WTC11 (cell line): ENCODE data around the gene MED13. TPM values are rescaled to one million over a fixed set of nuclear protein-coding genes. Genes with fewer than 3 reads are reported as not detected.

Experiments
- ATAC-seq: fragments of 200-7000 bp; cut with Tn5 transposase; 2 replicates; pipeline ENCODE4 v1.10.0; 2021; ENCODE audit warnings: mild to moderate bottlenecking, moderate library complexity
- CTCF ChIA-PET: fragments of 300-600 bp; sonication (Branson Sonifier 250); formaldehyde crosslinking; loops from one replicate; lab custom pipeline; 2021; ENCODE audit warnings: antibody characterized with exemption; lab: Charles Lee
- POLR2A ChIA-PET: fragments of 350-600 bp; sonication (Branson Sonifier 250); formaldehyde crosslinking; loops from one replicate; lab custom pipeline; 2021; ENCODE audit warnings: antibody characterized with exemption; lab: Charles Lee
- DNase-seq: peaks from one replicate; pipeline ENCODE4 v3.0.0; 2021; ENCODE audit warnings: low spot score
- H3K27ac Mint-ChIP-seq: 2 replicates; pipeline ENCODE4 v1.8.0; 2021; ENCODE audit warnings: mixed read lengths
- H3K27me3 Mint-ChIP-seq: 2 replicates; pipeline ENCODE4 v1.8.0; 2021; ENCODE audit warnings: low read depth, mild to moderate bottlenecking, moderate library complexity, mixed read lengths
- H3K36me3 Mint-ChIP-seq: 2 replicates; pipeline ENCODE4 v1.8.0; 2021; ENCODE audit warnings: mixed read lengths
- H3K4me1 Mint-ChIP-seq: 2 replicates; pipeline ENCODE4 v1.8.0; 2022; ENCODE audit warnings: mixed read lengths
- H3K4me3 Mint-ChIP-seq: 2 replicates; pipeline ENCODE4 v1.8.0; 2021; ENCODE audit warnings: mild to moderate bottlenecking, moderate library complexity, mixed read lengths
- H3K9me3 Mint-ChIP-seq: 2 replicates; pipeline ENCODE4 v1.8.0; 2021; ENCODE audit warnings: mixed read lengths
- ERG ChIP-seq: fragments of 250-450 bp; sonication (Bioruptor Pico); IDR thresholded peaks from 2 replicates; pipeline ENCODE4 v1.8.0; 2021; ENCODE audit warnings: mild to moderate bottlenecking
- JAZF1 ChIP-seq: fragments of 250-450 bp; sonication (Bioruptor Pico); IDR thresholded peaks from 2 replicates; pipeline ENCODE4 v1.9.0; 2021; ENCODE audit warnings: moderate library complexity, mild to moderate bottlenecking, inconsistent platforms
- MLX ChIP-seq: sonication (generic); formaldehyde crosslinking; IDR thresholded peaks from 2 replicates; pipeline ENCODE4 v1.8.1; 2023; ENCODE audit warnings: mild to moderate bottlenecking, missing genetic modification reagents, moderate library complexity
- MYBL2 ChIP-seq: sonication (generic); formaldehyde crosslinking; IDR thresholded peaks from 2 replicates; pipeline ENCODE4 v1.8.1; 2023; ENCODE audit warnings: mild to moderate bottlenecking, moderate library complexity, missing genetic modification reagents
- NFATC4 ChIP-seq: fragments of 250-450 bp; sonication (Bioruptor Pico); IDR thresholded peaks from 2 replicates; pipeline ENCODE4 v1.9.0; 2021; ENCODE audit warnings: mild to moderate bottlenecking
- NFYB ChIP-seq: sonication (generic); formaldehyde crosslinking; conservative IDR thresholded peaks from 2 replicates; pipeline ENCODE4 v1.8.0; 2022; ENCODE audit warnings: low read depth, missing genetic modification reagents
- NR3C1 ChIP-seq: sonication (generic); formaldehyde crosslinking; conservative IDR thresholded peaks from 2 replicates; pipeline ENCODE4 v1.8.1; 2023; ENCODE audit warnings: low read depth, mild to moderate bottlenecking, missing genetic modification reagents
- SMAD3 ChIP-seq: sonication (generic); formaldehyde crosslinking; IDR thresholded peaks from 2 replicates; pipeline ENCODE4 v1.8.0; 2022; ENCODE audit warnings: missing genetic modification reagents, mild to moderate bottlenecking, borderline replicate concordance
- SOX15 ChIP-seq: fragments of 250-450 bp; sonication (Bioruptor Pico); IDR thresholded peaks from 2 replicates; pipeline ENCODE4 v1.9.0; 2021; ENCODE audit warnings: mild to moderate bottlenecking
- STAT6 ChIP-seq: sonication (generic); formaldehyde crosslinking; conservative IDR thresholded peaks from 2 replicates; pipeline ENCODE4 v1.8.1; 2023; ENCODE audit warnings: mild to moderate bottlenecking, low read depth, missing genetic modification reagents, moderate library complexity
- ZBTB21 ChIP-seq: sonication (generic); formaldehyde crosslinking; IDR thresholded peaks from 2 replicates; pipeline ENCODE4 v1.8.1; 2023; ENCODE audit warnings: mild to moderate bottlenecking, missing genetic modification reagents, borderline replicate concordance
- ZBTB43 ChIP-seq: sonication (generic); formaldehyde crosslinking; IDR thresholded peaks from 2 replicates; pipeline ENCODE4 v1.8.1; 2023; ENCODE audit warnings: mild to moderate bottlenecking, missing genetic modification reagents
- ZNF138 ChIP-seq: sonication (generic); formaldehyde crosslinking; conservative IDR thresholded peaks from 2 replicates; pipeline ENCODE4 v1.8.1; 2022; ENCODE audit warnings: mild to moderate bottlenecking, moderate library complexity, missing genetic modification reagents
- ZNF425 ChIP-seq: fragments of 250-450 bp; sonication (Bioruptor Pico); conservative IDR thresholded peaks from 2 replicates; pipeline ENCODE4 v1.9.0; 2021; ENCODE audit warnings: mild to moderate bottlenecking
- total RNA-seq: library from RNA; stranded (reverse); gene quantifications from 3 replicates; pipeline ENCODE4 v1.2.3, GENCODE V29; 2021

Gene MED13
- total RNA-seq, 1 experiment from 2014 or later, result 39.7 TPM

GRCh38 chr17:61943117-61943516 is 122.0 kb downstream of the MED13 start (continued):
- TF ChIP-seq ERG (CRISPR knock-in tag) (no peak), NFATC4 (CRISPR knock-in tag) (no peak), ZNF425 (CRISPR knock-in tag) (no peak), ZBTB21 (CRISPR knock-in tag) (no peak), MLX (CRISPR knock-in tag) (no peak)
- TF ChIP-seq, all 79 proteins: peak for 0

- no peak overlapping the region for H3K27ac Mint-ChIP-seq
- H3K27me3 Mint-ChIP-seq, result no peaks in the 10 kb centered on the region
- TF ChIP-seq MLX (CRISPR knock-in tag) (no peak), ERG (CRISPR knock-in tag) (no peak), SOX15 (CRISPR knock-in tag) (no peak), ZNF138 (CRISPR knock-in tag) (no peak), SMAD3 (CRISPR knock-in tag) (no peak), STAT6 (CRISPR knock-in tag) (no peak), ZBTB43 (no peak), JAZF1 (no peak), NR3C1 (CRISPR knock-in tag) (no peak)
- ATAC-seq (no peak), DNase-seq (no peak)
- H3K4me3 Mint-ChIP-seq, result no peak overlapping the region
- H3K4me1 Mint-ChIP-seq, result no peaks in the 10 kb centered on the region
- ChIA-PET CTCF (no interaction called here), POLR2A (no interaction called here)
- H3K9me3 Mint-ChIP-seq, result no peaks in the 10 kb centered on the region
- H3K36me3 Mint-ChIP-seq, result peaks cover 13% of the 10 kb centered on the region
These were observed 123.0 kb downstream of the MED13 start for GRCh38 chr17:61942085-61942484.

GRCh38 chr17:61928101-61928436 is 137.0 kb downstream of the MED13 start:
- no peaks in the 10 kb centered on the region for H3K9me3 Mint-ChIP-seq
- ChIA-PET CTCF (no interaction called here), POLR2A (no interaction called here)
- 0 out of 2 replicates have a peak, but pooled peaks have one; percentile 0 for TF ChIP-seq MYBL2
- no peak for TF ChIP-seq NFYB (CRISPR knock-in tag)
- peak overlapping the region; percentile 72 for H3K27ac Mint-ChIP-seq
- H3K36me3 Mint-ChIP-seq, result peaks cover 23% of the 10 kb centered on the region
- ATAC-seq, result no peak
- peaks cover 11% of the 10 kb centered on the region for H3K4me1 Mint-ChIP-seq
- no peak for DNase-seq
- peak overlapping the region; percentile 86 for H3K4me3 Mint-ChIP-seq
- no peaks in the 10 kb centered on the region; the same call in 1 of the 2 replicates for H3K27me3 Mint-ChIP-seq
